A673 (cell line): Measurements from ENCODE around the gene PCDHGB5.

Source experiments
- CTCF ChIP-seq: fragments of 300-800, 200-600 bp; sonication (generic); conservative IDR thresholded peaks from 2 replicates; pipeline ENCODE4 v1.5.1; 2017; ENCODE audit warnings: low read depth, mild to moderate bottlenecking, antibody characterized with exemption, low read length, moderate library complexity, mixed read lengths
- EZH2 ChIP-seq: fragments of 200-600 bp; sonication (generic); IDR thresholded peaks from 2 replicates; pipeline ENCODE4 v1.6.1; 2017; ENCODE audit warnings: borderline replicate concordance, low read depth, mild to moderate bottlenecking, mixed read lengths, antibody characterized with exemption, low read length; ENCODE audit not compliant: poor library complexity, severe bottlenecking

- TF ChIP-seq CTCF (peak; percentile 28; the same call in 1 of the 2 replicates), EZH2 (no peak)
These were observed 5.0 kb downstream of the PCDHGB5 start, which contains the start of gene PCDHGA9 for GRCh38 chr5:141402553-141403243.
